HFF-Myc (cell line): Measurements from ENCODE around the gene LNX1.

Experiments
- DNase-seq: peaks from one replicate; pipeline ENCODE4 v3.0.0-alpha.2; 2011; ENCODE audit warnings: low read depth; ENCODE audit errors: extremely low read depth
- H3K4me3 ChIP-seq: replicated peaks from 2 replicates; pipeline ENCODE4 v1.5.1; 2011; ENCODE audit warnings: low read depth, mild to moderate bottlenecking, control low read depth, low read length
- CTCF ChIP-seq: IDR thresholded peaks from 2 replicates; pipeline ENCODE4 v1.5.1; 2012; ENCODE audit warnings: mild to moderate bottlenecking, low read depth, low read length, control low read depth; ENCODE audit errors: missing control alignments

The LNX1 gene

GRCh38 chr4:53595204-53595603, 3.9 kb upstream of the LNX1 start:
- no peak for DNase-seq
- no peak overlapping the region for H3K4me3 ChIP-seq
- no peak for TF ChIP-seq CTCF

GRCh38 chr4:53593765-53594164, 2.5 kb upstream of the LNX1 start:
- H3K4me3 ChIP-seq: no peak overlapping the region
- DNase-seq: no peak
- no peak for TF ChIP-seq CTCF

GRCh38 chr4:53592686-53593501, 1.6 kb upstream of the LNX1 start:
- DNase-seq: no peak
- no peak for TF ChIP-seq CTCF
- no peak overlapping the region for H3K4me3 ChIP-seq

- DNase-seq: no peak
Measured at GRCh38 chr4:53592122-53592521, 836 bp upstream of the LNX1 start.

GRCh38 chr4:53590187-53590586, 1.1 kb downstream of the LNX1 start:
- TF ChIP-seq CTCF: no peak
- DNase-seq: no peak
- H3K4me3 ChIP-seq: no peak overlapping the region

More at GRCh38 chr4:53592122-53592521, 836 bp upstream of the LNX1 start:
- H3K4me3 ChIP-seq: no peak overlapping the region
- no peak for TF ChIP-seq CTCF

- TF ChIP-seq CTCF: no peak
- H3K4me3 ChIP-seq: no peak overlapping the region
- no peak for DNase-seq
Measured at GRCh38 chr4:53589511-53589910, 1.8 kb downstream of the LNX1 start.
